ENCODE data around the gene IKZF3. TPM values are rescaled to one million over a fixed set of nuclear protein-coding genes. Genes with fewer than 3 reads are reported as not detected.

The IKZF3 gene
- total RNA-seq, 1 donor, result not detected

- TF ChIP-seq CTCF (IDR thresholded peaks at IDR 0.05; ENCODE audit: insufficient read depth, low read length), result no peak
- H3K4me3 ChIP-seq (ENCODE audit: low read depth, low read length), result no peak overlapping the region
- DNase-seq (ENCODE audit: low read depth), result no peak
These were observed 25.3 kb downstream of the IKZF3 start for GRCh38 chr17:39838784-39839183.

GRCh38 chr17:39838057-39838456 lies 26.1 kb downstream of the IKZF3 start:
- DNase-seq (ENCODE audit: low read depth), result no peak
- no peak overlapping the region for H3K4me3 ChIP-seq (ENCODE audit: low read depth, low read length)
- no peak for TF ChIP-seq CTCF (IDR thresholded peaks at IDR 0.05; ENCODE audit: insufficient read depth, low read length)

GRCh38 chr17:39836117-39836516 lies 28.0 kb downstream of the IKZF3 start:
- DNase-seq (ENCODE audit: low read depth), result no peak
- no peak overlapping the region for H3K4me3 ChIP-seq (ENCODE audit: low read depth, low read length)
- TF ChIP-seq CTCF (IDR thresholded peaks at IDR 0.05; ENCODE audit: insufficient read depth, low read length), result no peak

GRCh38 chr17:39835038-39835786 lies 28.9 kb downstream of the IKZF3 start:
- no peak overlapping the region for H3K4me3 ChIP-seq (ENCODE audit: low read depth, low read length)
- no peak for TF ChIP-seq CTCF (IDR thresholded peaks at IDR 0.05; ENCODE audit: insufficient read depth, low read length)

GRCh38 chr17:39834017-39834416 lies 30.1 kb downstream of the IKZF3 start:
- H3K4me3 ChIP-seq (ENCODE audit: low read depth, low read length), result no peak overlapping the region
- no peak for DNase-seq (ENCODE audit: low read depth)
- no peak for TF ChIP-seq CTCF (IDR thresholded peaks at IDR 0.05; ENCODE audit: insufficient read depth, low read length)

More at GRCh38 chr17:39835038-39835786, 28.9 kb downstream of the IKZF3 start:
- no peak for DNase-seq (ENCODE audit: low read depth)

- H3K4me3 ChIP-seq (ENCODE audit: low read depth, low read length), result no peak overlapping the region
- DNase-seq (ENCODE audit: low read depth), result no peak
- no peak for TF ChIP-seq CTCF (IDR thresholded peaks at IDR 0.05; ENCODE audit: insufficient read depth, low read length)
These were observed 32.5 kb downstream of the IKZF3 start for GRCh38 chr17:39831588-39831987.

- no peak for TF ChIP-seq CTCF (IDR thresholded peaks at IDR 0.05; ENCODE audit: insufficient read depth, low read length)
- H3K4me3 ChIP-seq (ENCODE audit: low read depth, low read length), result no peak overlapping the region
- DNase-seq (ENCODE audit: low read depth), result no peak
These were observed 35.7 kb downstream of the IKZF3 start for GRCh38 chr17:39828443-39828842.
